HG03159 (cell line): ENCODE data around the gene SPAG4.

ENCODE experiments used
- ATAC-seq: cut with Tn5 transposase; IDR thresholded peaks from one replicate; pipeline ENCODE4 v1.9.1; 2021; ENCODE audit warnings: mild to moderate bottlenecking, moderate library complexity; ENCODE audit not compliant: unreplicated experiment

The SPAG4 gene

GRCh38 chr20:35619196-35620095, 3.8 kb downstream of the SPAG4 start:
- ATAC-seq = peak; percentile 38

DNA sequence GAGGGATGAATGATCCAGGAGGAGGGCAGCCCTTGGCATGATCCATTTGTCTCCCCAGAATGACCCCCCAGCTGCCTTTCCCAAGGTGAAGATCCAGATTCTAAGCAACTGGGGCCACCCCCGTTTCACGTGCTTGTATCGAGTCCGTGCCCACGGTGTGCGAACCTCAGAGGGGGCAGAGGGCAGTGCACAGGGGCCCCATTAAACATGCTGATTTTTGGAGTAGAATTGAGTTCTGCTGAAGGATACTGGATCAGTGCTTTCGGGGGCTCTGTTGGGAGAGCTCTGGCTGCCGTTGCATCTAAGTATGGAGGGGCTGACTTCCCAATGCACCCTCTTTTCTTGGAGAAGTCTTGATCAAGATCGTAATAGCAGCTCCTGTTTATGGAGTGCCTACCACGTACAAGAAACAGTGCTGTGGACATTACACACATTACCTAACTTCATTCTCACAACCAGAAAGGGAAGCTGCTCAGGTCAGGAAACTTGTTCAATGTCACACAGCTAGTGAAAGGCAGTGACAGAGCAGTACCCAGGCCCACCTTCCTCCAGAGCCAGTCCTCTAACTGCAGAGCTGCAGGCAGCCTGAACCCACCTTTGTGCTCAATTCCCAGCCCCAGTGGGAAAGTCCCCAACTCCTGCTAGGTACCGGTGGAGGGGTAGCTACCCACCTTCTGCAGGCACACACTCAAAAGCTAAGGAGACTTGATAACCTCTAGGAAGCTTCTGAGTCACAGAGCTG, 5.4 kb downstream of the SPAG4 start:
- ATAC-seq = no peak

DNA sequence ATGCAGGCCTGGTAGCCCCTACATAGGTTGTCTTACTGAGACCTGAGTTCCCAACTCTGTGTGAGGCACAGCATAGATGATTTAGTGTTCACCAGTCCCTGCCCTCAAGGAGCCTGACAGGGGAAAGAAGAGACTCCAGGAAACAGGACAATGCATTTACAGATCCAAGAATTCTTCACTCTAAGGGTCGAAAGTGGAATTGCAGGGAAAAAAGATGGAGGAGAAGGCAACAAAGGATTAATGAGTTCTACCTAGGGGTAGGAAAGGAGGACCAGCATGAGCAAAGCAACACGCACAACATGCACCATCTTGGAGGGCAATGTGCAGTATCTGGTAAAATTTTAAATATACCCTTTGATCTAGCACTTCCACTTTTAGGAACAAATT, 5.9 kb downstream of the SPAG4 start:
- ATAC-seq = no peak

GRCh38 chr20:35625584-35626385, 10.2 kb downstream of the SPAG4 start:
- no peak for ATAC-seq

- no peak for ATAC-seq
Observed at GRCh38 chr20:35626386-35627001, 10.9 kb downstream of the SPAG4 start.

GRCh38 chr20:35627121-35627520, 11.5 kb downstream of the SPAG4 start:
- ATAC-seq = no peak

GRCh38 chr20:35629427-35630145, 14.0 kb downstream of the SPAG4 start:
- no peak for ATAC-seq

DNA sequence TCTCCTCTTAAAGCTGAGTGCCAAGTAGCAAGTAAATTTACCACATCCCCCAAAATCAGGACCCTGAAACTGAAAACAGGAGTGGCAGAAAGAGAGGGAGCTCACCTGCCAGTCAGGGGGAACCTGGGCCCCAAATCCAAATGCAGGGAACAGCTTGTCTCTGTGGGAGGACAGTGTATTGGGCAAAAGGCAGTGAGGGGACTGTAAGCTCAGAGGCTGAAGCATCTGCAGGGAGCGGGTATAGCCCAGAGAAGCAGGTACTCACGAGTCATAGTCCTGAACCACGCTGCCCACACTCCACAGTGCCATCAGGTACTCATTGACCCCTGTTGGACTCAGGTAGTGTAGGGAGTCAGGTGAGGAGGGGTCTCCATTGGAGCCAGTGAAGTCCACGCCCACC, 15.0 kb downstream of the SPAG4 start:
- ATAC-seq = no peak

GRCh38 chr20:35632539-35633115, 17.0 kb downstream of the SPAG4 start:
- no peak for ATAC-seq

- no peak for ATAC-seq
Observed at GRCh38 chr20:35635652-35636051, 20.0 kb downstream of the SPAG4 start.

DNA sequence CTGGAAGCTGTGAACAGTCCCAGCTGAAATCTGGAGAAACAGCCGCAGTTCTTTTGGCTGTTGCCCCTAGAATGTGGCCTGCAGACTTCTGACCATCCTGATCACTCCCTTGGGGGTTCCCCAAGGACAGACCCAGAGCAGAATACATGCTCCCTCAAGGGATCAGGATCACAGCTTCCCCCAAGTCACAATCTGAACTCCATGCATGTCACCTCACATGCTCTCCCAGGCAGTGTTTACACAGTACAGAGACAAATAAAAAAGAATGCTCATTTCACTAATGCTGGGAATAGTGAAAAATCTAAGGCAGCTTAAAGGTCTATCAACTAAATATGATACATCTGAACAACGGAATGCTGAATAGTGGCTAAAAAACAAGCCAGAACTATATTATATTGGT, 20.5 kb downstream of the SPAG4 start:
- ATAC-seq = no peak

DNA sequence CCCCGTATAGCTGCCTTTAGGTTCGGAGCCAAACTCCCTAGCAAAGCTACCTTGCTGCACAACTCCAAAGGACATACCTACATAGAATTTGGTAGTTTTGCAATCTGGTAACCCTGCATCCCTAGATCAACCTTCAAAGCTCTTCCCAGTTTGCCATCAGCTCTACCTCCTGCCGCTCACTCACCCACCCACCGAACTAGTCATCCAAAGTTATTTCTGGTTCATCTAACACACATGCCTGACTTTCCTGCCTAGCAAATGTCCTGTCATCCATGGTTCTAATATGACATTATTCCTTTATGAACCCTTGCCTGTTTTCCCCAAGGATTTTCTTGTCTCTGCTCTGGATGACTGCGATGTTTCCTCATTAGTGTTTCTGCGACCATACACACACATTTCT, 21.6 kb downstream of the SPAG4 start:
- no peak for ATAC-seq

DNA sequence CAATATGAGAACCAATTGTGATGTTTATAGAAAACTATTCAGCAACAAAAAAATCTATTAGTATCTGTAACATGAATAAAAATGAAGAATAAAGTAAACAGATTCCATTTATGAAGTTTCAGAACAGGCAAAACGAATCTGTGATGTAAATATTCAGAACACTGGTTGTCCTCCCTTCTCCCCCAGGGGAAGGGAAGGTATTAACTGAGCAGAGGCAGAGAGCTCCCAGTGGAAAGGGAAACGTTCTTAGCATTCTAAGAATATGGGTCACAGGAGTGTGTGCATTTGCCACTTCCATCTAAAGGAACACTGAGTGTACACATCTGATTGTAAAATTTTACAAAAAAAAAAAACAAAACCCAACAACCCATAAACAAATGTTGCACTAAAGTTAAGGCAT, 23.1 kb downstream of the SPAG4 start:
- no peak for ATAC-seq

GRCh38 chr20:35640724-35641123, 25.1 kb downstream of the SPAG4 start:
- ATAC-seq = no peak

DNA sequence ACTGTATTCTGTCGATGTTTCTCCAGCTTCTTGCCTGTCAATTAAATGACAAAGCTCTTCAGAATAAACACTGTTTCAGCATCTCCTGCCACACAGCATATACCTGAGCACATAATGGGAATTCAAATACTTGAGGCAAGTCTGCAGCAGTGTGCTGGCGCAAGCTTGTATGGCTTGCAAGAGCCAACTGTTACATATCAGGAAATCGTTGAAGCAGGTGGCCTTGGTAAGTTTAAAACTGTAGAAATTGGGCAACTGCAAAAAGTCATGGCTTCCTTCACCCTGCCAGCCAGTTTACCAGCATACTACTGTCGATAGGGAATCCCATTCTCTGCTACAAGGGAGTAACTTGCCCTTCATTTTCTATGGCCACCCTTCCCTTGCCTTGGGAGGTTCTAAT, 26.1 kb downstream of the SPAG4 start:
- no peak for ATAC-seq

GRCh38 chr20:35643045-35643444, 27.4 kb downstream of the SPAG4 start:
- no peak for ATAC-seq

GRCh38 chr20:35644806-35645205, 29.2 kb downstream of the SPAG4 start:
- no peak for ATAC-seq

- ATAC-seq = no peak
Observed at GRCh38 chr20:35648836-35649235, 33.2 kb downstream of the SPAG4 start.

GRCh38 chr20:35650632-35651031, 35.0 kb downstream of the SPAG4 start:
- no peak for ATAC-seq

DNA sequence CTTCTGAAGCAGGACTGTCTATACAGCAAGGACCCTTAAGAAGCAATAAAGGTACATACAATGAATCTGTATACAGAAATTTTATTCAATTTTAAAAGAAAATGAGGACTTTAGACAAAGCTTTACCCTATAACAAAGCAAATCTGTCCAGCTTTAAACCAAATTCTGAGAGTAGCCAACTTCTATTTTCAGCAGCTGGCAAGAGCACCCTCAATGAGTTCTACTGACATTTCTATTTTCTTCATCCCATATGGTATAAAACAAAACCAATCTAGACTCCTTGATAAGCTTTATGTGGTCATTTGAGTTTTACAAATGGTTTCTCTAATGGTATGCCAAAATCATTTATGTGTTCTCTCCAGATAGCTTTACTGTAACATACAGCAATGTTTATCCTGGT, 36.3 kb downstream of the SPAG4 start:
- ATAC-seq = no peak
